Measurements from ENCODE around the gene MAMLD1.

The MAMLD1 gene

DNA sequence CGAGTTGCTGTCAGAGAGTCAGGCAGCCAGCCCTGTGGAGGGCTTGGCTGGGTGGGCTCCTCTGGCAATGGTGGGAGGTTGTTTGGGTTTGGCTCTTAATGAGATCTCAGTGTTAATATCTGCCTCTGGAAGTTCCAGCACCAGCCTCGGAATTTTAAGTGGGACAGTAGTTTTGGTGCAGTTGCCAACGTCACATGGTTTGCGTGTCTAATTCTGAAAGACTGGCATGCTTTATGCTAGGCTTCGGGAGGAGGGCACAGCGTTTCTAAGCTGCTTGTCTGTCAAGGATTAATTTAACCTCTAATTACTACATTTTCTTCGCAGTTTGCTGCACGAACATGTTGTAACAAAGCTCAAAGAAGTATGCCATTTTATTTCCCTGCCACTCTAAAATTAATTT is 9.2 kb downstream of the MAMLD1 start:
- Histone ChIP-seq H3K27ac (no peak overlapping the region), H3K9ac (no peak overlapping the region), H3K36me3 (ENCODE audit: control insufficient read depth, insufficient read depth, low read length) (no peaks in the 10 kb centered on the region), H3K4me2 (ENCODE audit: low read length) (no peak overlapping the region), H3K4me1 (no peaks in the 10 kb centered on the region), H3K27me3 (ENCODE audit: control insufficient read depth, insufficient read depth, low read length) (no peaks in the 10 kb centered on the region), H3K9me3 (ENCODE audit: control insufficient read depth, low read length) (no peaks in the 10 kb centered on the region), H3K4me3 (ENCODE audit: low read depth, low read length) (no peak overlapping the region), H3K79me2 (no peaks in the 10 kb centered on the region), H2AFZ (no peak overlapping the region)
- TF ChIP-seq, protein P1, sequence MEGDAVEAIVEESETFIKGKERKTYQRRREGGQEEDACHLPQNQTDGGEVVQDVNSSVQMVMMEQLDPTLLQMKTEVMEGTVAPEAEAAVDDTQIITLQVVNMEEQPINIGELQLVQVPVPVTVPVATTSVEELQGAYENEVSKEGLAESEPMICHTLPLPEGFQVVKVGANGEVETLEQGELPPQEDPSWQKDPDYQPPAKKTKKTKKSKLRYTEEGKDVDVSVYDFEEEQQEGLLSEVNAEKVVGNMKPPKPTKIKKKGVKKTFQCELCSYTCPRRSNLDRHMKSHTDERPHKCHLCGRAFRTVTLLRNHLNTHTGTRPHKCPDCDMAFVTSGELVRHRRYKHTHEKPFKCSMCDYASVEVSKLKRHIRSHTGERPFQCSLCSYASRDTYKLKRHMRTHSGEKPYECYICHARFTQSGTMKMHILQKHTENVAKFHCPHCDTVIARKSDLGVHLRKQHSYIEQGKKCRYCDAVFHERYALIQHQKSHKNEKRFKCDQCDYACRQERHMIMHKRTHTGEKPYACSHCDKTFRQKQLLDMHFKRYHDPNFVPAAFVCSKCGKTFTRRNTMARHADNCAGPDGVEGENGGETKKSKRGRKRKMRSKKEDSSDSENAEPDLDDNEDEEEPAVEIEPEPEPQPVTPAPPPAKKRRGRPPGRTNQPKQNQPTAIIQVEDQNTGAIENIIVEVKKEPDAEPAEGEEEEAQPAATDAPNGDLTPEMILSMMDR (IDR thresholded peaks at IDR 0.05) = no peak

DNA sequence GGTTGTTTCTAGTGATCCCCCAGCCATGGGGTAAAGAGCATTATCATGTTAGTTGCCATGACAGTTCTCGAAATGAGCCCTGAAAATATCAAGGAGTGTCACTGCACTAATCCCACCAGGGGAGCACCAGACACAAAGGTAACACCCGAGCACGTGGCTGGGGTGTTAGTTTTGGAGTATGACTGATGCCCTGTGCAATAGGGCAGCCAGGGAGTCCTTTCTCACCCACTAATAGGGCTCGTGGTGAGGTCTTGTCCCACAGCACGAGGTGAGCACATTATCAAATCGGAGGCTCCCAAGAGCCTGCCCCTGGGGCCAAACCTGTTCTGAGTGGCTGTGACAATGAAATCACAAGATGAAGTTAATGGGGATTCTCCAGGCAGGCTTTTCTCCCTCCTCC is 9.6 kb downstream of the MAMLD1 start:
- Histone ChIP-seq H3K27me3 (ENCODE audit: control insufficient read depth, insufficient read depth, low read length) (no peaks in the 10 kb centered on the region), H3K9ac (no peak overlapping the region), H3K27ac (no peak overlapping the region), H3K4me3 (ENCODE audit: low read depth, low read length) (no peak overlapping the region), H3K36me3 (ENCODE audit: control insufficient read depth, insufficient read depth, low read length) (no peaks in the 10 kb centered on the region), H3K79me2 (no peaks in the 10 kb centered on the region), H3K4me1 (no peaks in the 10 kb centered on the region), H3K4me2 (ENCODE audit: low read length) (no peak overlapping the region), H2AFZ (no peak overlapping the region), H3K9me3 (ENCODE audit: control insufficient read depth, low read length) (no peaks in the 10 kb centered on the region)
- TF ChIP-seq, protein P1 (IDR thresholded peaks at IDR 0.05) = no peak

DNA sequence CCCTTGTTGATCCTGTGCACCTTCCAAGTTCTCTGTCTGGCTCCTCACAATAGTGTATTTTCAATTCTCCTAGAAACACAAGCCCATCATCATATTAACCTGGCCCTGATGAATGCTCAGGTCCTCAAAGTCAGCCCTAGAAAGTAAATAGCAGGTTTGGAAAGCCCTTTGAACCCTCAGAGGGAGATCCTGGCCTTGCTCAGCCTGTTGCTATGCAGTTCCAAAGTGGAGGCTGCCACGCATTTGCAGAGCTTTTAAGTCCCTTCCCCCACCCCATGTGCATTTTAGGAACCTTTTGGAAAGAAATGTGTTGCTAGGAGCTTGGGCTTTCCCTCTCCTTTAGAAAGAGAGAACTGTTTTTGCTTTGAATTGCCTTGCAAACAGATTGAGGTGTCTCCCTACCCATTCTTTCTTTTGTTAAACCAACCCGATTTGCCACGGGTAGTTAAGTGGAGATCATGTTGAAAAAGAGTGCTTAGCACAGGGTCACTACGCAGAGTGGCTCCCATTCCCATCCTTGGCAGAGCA is 12.2 kb downstream of the MAMLD1 start:
- Histone ChIP-seq H3K27me3 (ENCODE audit: control insufficient read depth, insufficient read depth, low read length) (no peaks in the 10 kb centered on the region), H3K4me1 (no peaks in the 10 kb centered on the region), H3K79me2 (no peaks in the 10 kb centered on the region), H2AFZ (no peak overlapping the region), H3K27ac (no peak overlapping the region), H3K4me2 (ENCODE audit: low read length) (no peak overlapping the region), H3K4me3 (ENCODE audit: low read depth, low read length) (no peak overlapping the region), H3K36me3 (ENCODE audit: control insufficient read depth, insufficient read depth, low read length) (no peaks in the 10 kb centered on the region), H3K9ac (no peak overlapping the region), H3K9me3 (ENCODE audit: control insufficient read depth, low read length) (no peaks in the 10 kb centered on the region)
- TF ChIP-seq, protein P1 (IDR thresholded peaks at IDR 0.05) = no peak

DNA sequence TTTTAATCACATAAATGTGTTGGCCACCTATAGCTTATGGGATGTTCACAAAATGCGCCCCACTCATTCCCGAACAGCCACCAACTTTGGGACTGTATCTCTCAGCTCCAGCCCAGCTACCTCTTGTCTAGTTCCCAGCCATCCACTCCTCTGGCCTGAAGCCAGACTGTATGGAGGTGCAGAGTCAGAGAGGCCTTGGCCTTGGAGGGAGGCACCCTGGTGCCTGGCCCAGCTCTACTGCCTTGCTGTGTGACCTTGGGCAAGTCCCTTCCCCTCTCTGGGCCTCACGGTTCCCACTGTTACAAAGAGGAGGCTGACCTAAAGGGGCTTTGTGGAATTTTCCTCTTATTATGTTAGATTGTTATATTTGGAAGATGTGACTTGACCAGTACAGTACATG is 13.9 kb downstream of the MAMLD1 start:
- TF ChIP-seq, protein P1 (IDR thresholded peaks at IDR 0.05) = no peak
- no peak overlapping the region for H2AFZ ChIP-seq
- H3K9me3 ChIP-seq (ENCODE audit: control insufficient read depth, low read length) = no peaks in the 10 kb centered on the region
- no peaks in the 10 kb centered on the region for H3K36me3 ChIP-seq (ENCODE audit: control insufficient read depth, insufficient read depth, low read length)
- no peaks in the 10 kb centered on the region for H3K27me3 ChIP-seq (ENCODE audit: control insufficient read depth, insufficient read depth, low read length)
- H3K27ac ChIP-seq = no peak overlapping the region
- H3K4me1 ChIP-seq = no peaks in the 10 kb centered on the region
- H3K9ac ChIP-seq = no peak overlapping the region
- H3K79me2 ChIP-seq = no peaks in the 10 kb centered on the region
- no peak overlapping the region for H3K4me2 ChIP-seq (ENCODE audit: low read length)
- H3K4me3 ChIP-seq (ENCODE audit: low read depth, low read length) = no peak overlapping the region

DNA sequence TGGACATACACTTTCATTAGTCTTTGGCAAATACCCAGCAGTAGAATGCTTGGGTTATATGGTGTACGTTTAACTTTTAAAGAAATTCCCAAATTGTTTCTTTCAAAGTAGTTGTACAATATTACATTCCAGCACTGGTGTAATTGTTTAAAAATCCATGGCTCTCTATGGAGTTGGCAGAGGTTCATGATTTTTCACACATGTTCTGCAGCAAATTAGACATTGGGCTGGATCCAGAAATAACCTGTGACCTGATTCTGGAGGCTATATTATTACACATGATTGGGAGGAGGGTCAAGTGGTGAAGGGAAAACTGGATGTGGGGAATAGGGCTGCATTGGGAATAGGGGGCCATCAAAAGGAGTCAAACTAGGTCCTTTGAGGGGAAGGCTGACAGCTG is 41.9 kb downstream of the MAMLD1 start:
- TF ChIP-seq, protein P1 (IDR thresholded peaks at IDR 0.05) = no peak
- Histone ChIP-seq H3K27ac (no peak overlapping the region), H3K9ac (no peak overlapping the region), H2AFZ (no peak overlapping the region), H3K9me3 (ENCODE audit: control insufficient read depth, low read length) (no peaks in the 10 kb centered on the region), H3K4me2 (ENCODE audit: low read length) (no peak overlapping the region), H3K4me3 (ENCODE audit: low read depth, low read length) (no peak overlapping the region), H3K4me1 (no peaks in the 10 kb centered on the region), H3K79me2 (no peaks in the 10 kb centered on the region), H3K36me3 (ENCODE audit: control insufficient read depth, insufficient read depth, low read length) (no peaks in the 10 kb centered on the region), H3K27me3 (ENCODE audit: control insufficient read depth, insufficient read depth, low read length) (no peaks in the 10 kb centered on the region)
